Measurements from ENCODE around the gene RGS13.
A peak's percentile ranks its signal among the peaks of the same experiment; 100 is the strongest.

RGS13 gene

DNA sequence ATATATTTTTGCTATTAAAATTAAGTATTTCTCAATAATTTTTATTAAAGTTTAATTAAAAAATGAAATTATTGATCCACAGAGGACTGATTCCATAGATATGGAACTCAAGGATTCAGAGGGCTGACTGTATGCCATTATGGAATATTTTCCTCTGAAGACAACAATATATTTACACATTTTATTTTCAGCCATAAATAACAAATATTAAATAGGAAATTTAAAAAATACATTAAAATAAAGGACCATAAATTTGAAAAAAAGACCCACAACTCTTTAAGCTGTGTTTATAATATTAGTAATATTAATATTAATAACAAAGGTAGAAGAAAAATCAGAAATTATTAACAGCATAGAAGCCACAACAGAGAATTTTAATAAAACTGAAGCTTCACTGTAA lies 18.2 kb downstream of the RGS13 start:
- no peak for DNase-seq (ENCODE audit: extremely low spot score)
- POLR2A ChIA-PET = no interaction called here
- CTCF ChIA-PET = no interaction called here
- TF ChIP-seq ARNT (IDR thresholded peaks at IDR 0.05) (no peak), HDGF (IDR thresholded peaks at IDR 0.05; ENCODE audit: borderline replicate concordance) (no peak), NFRKB (IDR thresholded peaks at IDR 0.05) (no peak), FOXA1 (IDR thresholded peaks at IDR 0.05) (no peak), TARDBP (IDR thresholded peaks at IDR 0.05) (no peak), L3MBTL2 (conservative IDR thresholded peaks at IDR 0.05) (no peak), LEF1 (IDR thresholded peaks at IDR 0.05; ENCODE audit: borderline replicate concordance) (no peak), ELF4 (IDR thresholded peaks at IDR 0.05) (no peak), CTBP1 (IDR thresholded peaks at IDR 0.05; ENCODE audit: borderline replicate concordance) (no peak), SP1 (IDR thresholded peaks at IDR 0.05) (no peak), SUZ12 (IDR thresholded peaks at IDR 0.05) (no peak), FOXK2 (IDR thresholded peaks at IDR 0.05) (no peak), BHLHE40 (IDR thresholded peaks at IDR 0.05; ENCODE audit: borderline replicate concordance) (no peak), FOXM1 (IDR thresholded peaks at IDR 0.05; ENCODE audit: borderline replicate concordance) (no peak), ZNF384 (IDR thresholded peaks at IDR 0.05) (no peak)
- TF ChIP-seq, protein P1, sequence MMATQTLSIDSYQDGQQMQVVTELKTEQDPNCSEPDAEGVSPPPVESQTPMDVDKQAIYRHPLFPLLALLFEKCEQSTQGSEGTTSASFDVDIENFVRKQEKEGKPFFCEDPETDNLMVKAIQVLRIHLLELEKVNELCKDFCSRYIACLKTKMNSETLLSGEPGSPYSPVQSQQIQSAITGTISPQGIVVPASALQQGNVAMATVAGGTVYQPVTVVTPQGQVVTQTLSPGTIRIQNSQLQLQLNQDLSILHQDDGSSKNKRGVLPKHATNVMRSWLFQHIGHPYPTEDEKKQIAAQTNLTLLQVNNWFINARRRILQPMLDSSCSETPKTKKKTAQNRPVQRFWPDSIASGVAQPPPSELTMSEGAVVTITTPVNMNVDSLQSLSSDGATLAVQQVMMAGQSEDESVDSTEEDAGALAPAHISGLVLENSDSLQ (IDR thresholded peaks at IDR 0.05) = no peak

DNA sequence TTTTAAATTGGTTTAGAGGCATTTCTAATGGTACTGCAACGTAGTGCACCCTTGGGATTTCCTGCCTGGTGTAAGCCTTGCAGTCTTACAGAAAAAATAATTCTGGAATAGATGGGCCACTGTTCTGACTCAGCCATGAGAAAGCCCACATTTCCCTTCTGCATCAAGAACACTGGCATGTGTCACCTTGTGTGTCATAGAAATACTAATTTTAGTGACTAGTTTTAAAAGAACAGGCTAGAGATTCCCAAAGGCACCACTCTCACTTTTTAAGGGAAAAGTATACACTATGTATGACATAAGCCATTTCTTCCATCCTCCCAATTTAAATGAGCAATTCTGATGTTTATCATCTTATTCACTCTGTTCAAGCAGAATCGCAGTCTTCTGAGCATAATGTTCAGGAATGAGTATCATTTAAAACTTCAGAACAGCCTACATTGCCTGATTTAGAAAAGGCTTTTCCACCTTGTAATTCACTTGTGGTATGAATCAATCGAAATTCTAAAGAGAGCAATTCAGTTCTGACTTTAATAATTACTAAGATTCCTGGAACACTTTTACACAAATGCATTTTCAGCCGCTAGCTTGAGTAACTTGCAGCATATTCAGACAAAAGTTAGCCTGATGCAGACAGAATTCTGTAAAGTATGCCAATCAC lies 18.8 kb downstream of the RGS13 start:
- ChIA-PET POLR2A (no interaction called here), CTCF (no interaction called here)
- no peak for TF ChIP-seq ELF4 (IDR thresholded peaks at IDR 0.05)
- DNase-seq (ENCODE audit: extremely low spot score) = no peak

DNA sequence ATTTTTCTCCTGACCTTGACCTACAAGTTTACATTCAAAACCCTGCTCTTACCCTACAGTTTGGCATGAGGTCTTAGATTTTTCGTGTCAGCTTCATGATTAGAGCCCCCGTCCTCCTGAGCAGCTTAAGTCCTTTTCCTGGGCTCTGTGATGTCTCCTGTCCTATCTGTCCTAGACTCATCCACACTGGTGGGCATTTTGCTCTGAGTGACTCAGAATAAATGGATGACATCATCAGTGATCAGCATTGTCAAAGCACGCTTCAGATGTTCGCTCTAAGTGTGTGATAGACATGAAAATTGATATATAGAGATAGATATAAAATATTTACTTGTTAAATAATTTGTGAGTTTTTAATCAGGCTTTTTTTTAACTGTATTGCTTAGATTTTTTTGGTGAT lies 21.8 kb downstream of the RGS13 start:
- DNase-seq (ENCODE audit: extremely low spot score) = no peak
- ChIA-PET POLR2A (no interaction called here), CTCF (no interaction called here)
- TF ChIP-seq L3MBTL2 (conservative IDR thresholded peaks at IDR 0.05) (no peak), CTBP1 (IDR thresholded peaks at IDR 0.05; ENCODE audit: borderline replicate concordance) (no peak), ZNF384 (IDR thresholded peaks at IDR 0.05) (no peak), SUZ12 (IDR thresholded peaks at IDR 0.05) (no peak), SP1 (IDR thresholded peaks at IDR 0.05) (no peak), FOXK2 (IDR thresholded peaks at IDR 0.05) (no peak), ELF4 (IDR thresholded peaks at IDR 0.05) (no peak), HDGF (IDR thresholded peaks at IDR 0.05; ENCODE audit: borderline replicate concordance) (no peak), BHLHE40 (IDR thresholded peaks at IDR 0.05; ENCODE audit: borderline replicate concordance) (no peak), NFRKB (IDR thresholded peaks at IDR 0.05) (no peak)

DNA sequence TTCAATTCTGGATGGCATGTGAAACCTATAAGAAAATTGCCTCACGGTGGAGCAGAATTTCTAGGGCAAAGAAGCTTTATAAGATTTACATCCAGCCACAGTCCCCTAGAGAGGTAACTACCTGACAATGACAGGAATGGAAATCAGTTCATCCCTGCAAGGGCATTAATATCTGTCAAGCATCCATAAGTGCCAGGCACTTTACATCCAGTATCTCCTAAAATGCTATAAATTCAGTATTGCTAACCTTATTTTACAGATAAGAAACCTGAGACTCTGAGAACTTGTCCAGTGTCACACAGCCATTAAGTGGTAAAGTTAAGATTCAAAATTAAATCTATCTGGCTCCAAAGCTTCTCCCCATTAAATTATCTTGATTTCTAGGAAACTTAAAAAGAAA lies 22.3 kb downstream of the RGS13 start:
- DNase-seq (ENCODE audit: extremely low spot score) = no peak
- ChIA-PET CTCF (no interaction called here), POLR2A (no interaction called here)
- TF ChIP-seq SUZ12 (IDR thresholded peaks at IDR 0.05) (no peak), FOXK2 (IDR thresholded peaks at IDR 0.05) (no peak), TARDBP (IDR thresholded peaks at IDR 0.05) (no peak)
- TF ChIP-seq, protein P1 (IDR thresholded peaks at IDR 0.05) = 0 out of 2 replicates have a peak, but pooled peaks have one; percentile 23

DNA sequence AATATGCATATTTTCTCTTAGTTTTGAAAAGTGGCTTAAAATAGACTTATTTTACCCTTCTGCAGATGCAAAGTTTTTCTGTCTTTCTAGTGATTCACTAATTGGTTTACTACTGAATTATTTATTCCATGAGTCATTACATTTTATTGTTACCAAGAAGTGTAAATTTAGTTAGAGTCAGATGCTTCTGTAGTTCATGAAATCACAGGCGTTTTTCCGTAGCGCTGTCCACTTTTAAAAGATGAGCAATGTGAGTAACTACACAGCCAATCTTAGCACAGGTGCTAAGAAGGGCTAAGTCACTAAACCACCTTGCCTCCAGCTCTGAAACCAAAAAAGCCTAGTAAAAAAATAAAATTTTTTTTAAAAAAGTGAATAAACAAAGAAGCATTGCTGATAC lies 24.7 kb downstream of the RGS13 start:
- DNase-seq (ENCODE audit: extremely low spot score) = no peak
- CTCF ChIA-PET = interaction anchor here (0.8 kb wide), 1 partner anchor 13 kb away, joined by 4 read pairs; no protein-coding TSS in a partner anchor
- TF ChIP-seq ARNT (IDR thresholded peaks at IDR 0.05) (no peak), LEF1 (IDR thresholded peaks at IDR 0.05; ENCODE audit: borderline replicate concordance) (no peak), NFRKB (IDR thresholded peaks at IDR 0.05) (no peak), FOXM1 (IDR thresholded peaks at IDR 0.05; ENCODE audit: borderline replicate concordance) (no peak)
- TF ChIP-seq, protein P1 (IDR thresholded peaks at IDR 0.05) = no peak
- POLR2A ChIA-PET = no interaction called here

DNA sequence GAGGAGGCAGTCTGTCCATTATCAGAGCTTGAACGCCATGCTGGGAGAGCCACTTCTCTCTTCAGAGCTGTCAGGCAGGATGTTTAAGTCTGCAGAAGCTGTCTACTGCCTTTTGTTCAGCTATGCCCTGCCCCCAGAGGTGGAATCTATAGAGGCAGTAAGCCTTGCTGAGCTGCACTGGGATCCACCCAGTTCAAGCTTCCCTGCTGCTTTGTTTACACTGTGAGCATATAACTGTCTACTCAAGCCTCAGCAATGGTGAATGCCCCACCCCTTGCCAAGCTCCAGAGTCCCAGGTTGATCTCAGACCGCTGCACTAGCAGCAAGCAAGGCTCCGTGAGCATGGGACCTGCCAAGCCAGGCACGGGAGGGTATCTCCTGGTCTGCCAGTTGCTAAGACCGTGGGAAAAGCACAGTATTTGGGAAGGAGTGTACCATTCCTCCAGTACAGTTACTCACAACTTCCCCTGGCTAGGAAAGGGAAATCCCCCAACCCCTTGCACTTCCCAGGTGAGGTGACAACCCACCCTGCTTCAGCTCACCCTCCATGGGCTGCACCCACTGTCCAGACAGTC lies 32.5 kb downstream of the RGS13 start:
- POLR2A ChIA-PET = no interaction called here
- no peak for TF ChIP-seq TARDBP (IDR thresholded peaks at IDR 0.05)
- TF ChIP-seq, protein P1 (IDR thresholded peaks at IDR 0.05) = no peak
- no peak for TF ChIP-seq CTBP1 (IDR thresholded peaks at IDR 0.05; ENCODE audit: borderline replicate concordance)
- TF ChIP-seq ZNF384 (IDR thresholded peaks at IDR 0.05) = no peak
- no peak for TF ChIP-seq FOXK2 (IDR thresholded peaks at IDR 0.05)
- no peak for TF ChIP-seq HDGF (IDR thresholded peaks at IDR 0.05; ENCODE audit: borderline replicate concordance)
- no peak for TF ChIP-seq SP1 (IDR thresholded peaks at IDR 0.05)
- no peak for TF ChIP-seq BHLHE40 (IDR thresholded peaks at IDR 0.05; ENCODE audit: borderline replicate concordance)
- no peak for TF ChIP-seq SUZ12 (IDR thresholded peaks at IDR 0.05)
- no peak for TF ChIP-seq ARNT (IDR thresholded peaks at IDR 0.05)
- no peak for TF ChIP-seq NFRKB (IDR thresholded peaks at IDR 0.05)
- TF ChIP-seq FOXA1 (IDR thresholded peaks at IDR 0.05) = no peak
- no peak for TF ChIP-seq ELF4 (IDR thresholded peaks at IDR 0.05)
- TF ChIP-seq FOXM1 (IDR thresholded peaks at IDR 0.05; ENCODE audit: borderline replicate concordance) = no peak
- DNase-seq (ENCODE audit: extremely low spot score) = no peak
- CTCF ChIA-PET = no interaction called here

All from HEK293T (cell line).